GM12878 (cell line): ENCODE measurements around the gene BFSP1. TPM values are rescaled to one million over a fixed set of nuclear protein-coding genes. Genes with fewer than 3 reads are reported as not detected.

Source experiments
- ATAC-seq: fragments of 200-7000 bp; cut with Tn5 transposase; 3 replicates; pipeline ENCODE4 v1.9.1; 2020; ENCODE audit warnings: mild to moderate bottlenecking, moderate library complexity
- BruUV-seq: library from RNA; stranded (reverse); fragments of 400-500 nt; replicated peaks from 2 replicates; lab custom pipeline; 2021; lab: Mats Ljungman, UMichigan
- CTCF ChIA-PET: fragments of 300-600 bp; sonication (Branson Sonifier 250); formaldehyde crosslinking; extraction: SDS; loops from one replicate; lab custom pipeline; 2021; ENCODE audit warnings: inconsistent platforms; lab: Yijun Ruan, JAX
- POLR2A ChIA-PET: fragments of 350-600 bp; formaldehyde crosslinking; extraction: SDS; loops from one replicate; lab custom pipeline; 2021; ENCODE audit warnings: inconsistent platforms; lab: Charles Lee
- RAD21 ChIA-PET: fragments of 300-600 bp; sonication (Branson Sonifier 250); formaldehyde crosslinking; loops from one replicate; lab custom pipeline; 2023; ENCODE audit warnings: antibody characterized with exemption; ENCODE audit not compliant: unreplicated experiment; lab: Charles Lee
- SMC1A ChIA-PET: fragments of 300-600 bp; sonication (Branson Sonifier 250); formaldehyde crosslinking; loops from one replicate; lab custom pipeline; 2023; ENCODE audit not compliant: unreplicated experiment, uncharacterized antibody; lab: Charles Lee
- DNase-seq: peaks from one replicate; pipeline ENCODE4 v3.0.0-alpha.2; 2011; ENCODE audit warnings: low read depth, low spot score
- FAIRE-seq: peaks from 3 replicates; lab custom pipeline; 2011; peaks lifted over from hg19 to GRCh38; lab: Jason Lieb, UNC
- H2AFZ ChIP-seq: 2 replicates; pipeline ENCODE4 v1.6.0; 2011; ENCODE audit warnings: low read depth, low read length, control low read depth; ENCODE audit not compliant: control insufficient read depth
- H3K27ac ChIP-seq: 2 replicates; pipeline ENCODE4 v1.5.1; 2011; ENCODE audit warnings: control low read depth; ENCODE audit not compliant: control insufficient read depth, insufficient read depth
- H3K27me3 ChIP-seq, 2 experiments: replicated peaks in 1 of 2; 2 replicates each; pipeline versions ENCODE4 v1.6.0 to v1.6.1; 2011; ENCODE audit warnings: low read length in 1 of 2; ENCODE audit not compliant: control insufficient read depth in 2 of 2, insufficient read depth in 2 of 2
- H3K36me3 ChIP-seq, 2 experiments: 2 replicates each; pipeline ENCODE4 v1.5.1; 2011; ENCODE audit warnings: low read length in 1 of 2; ENCODE audit not compliant: control insufficient read depth in 2 of 2, insufficient read depth in 2 of 2
- H3K4me1 ChIP-seq: 2 replicates; pipeline ENCODE4 v1.6.1; 2011; ENCODE audit warnings: mild to moderate bottlenecking, low read length, moderate library complexity, mixed read lengths; ENCODE audit not compliant: control insufficient read depth, insufficient read depth
- H3K4me2 ChIP-seq: 2 replicates; pipeline ENCODE4 v1.6.0; 2011; ENCODE audit warnings: control low read depth; ENCODE audit not compliant: control insufficient read depth, insufficient read depth
- H3K4me3 ChIP-seq: fragments of 200-600 bp; sonication (generic); 2 replicates; pipeline ENCODE4 v1.5.1; 2016
- H3K79me2 ChIP-seq: 2 replicates; pipeline ENCODE4 v1.6.0; 2011; ENCODE audit warnings: low read length; ENCODE audit not compliant: control insufficient read depth, insufficient read depth
- H3K9ac ChIP-seq: 2 replicates; pipeline ENCODE4 v1.8.0; 2011; ENCODE audit warnings: low read length, control low read depth, mixed read lengths; ENCODE audit not compliant: control insufficient read depth, insufficient read depth
- H3K9me3 ChIP-seq: replicated peaks from 3 replicates; pipeline ENCODE4 v1.5.1; 2011; ENCODE audit warnings: mild to moderate bottlenecking, low read length; ENCODE audit not compliant: control insufficient read depth, insufficient read depth
- H4K20me1 ChIP-seq: 2 replicates; pipeline ENCODE4 v1.6.0; 2011; ENCODE audit not compliant: control insufficient read depth, insufficient read depth
- CHD4 ChIP-seq: fragments of 200-600 bp; sonication (generic); IDR thresholded peaks from 2 replicates; pipeline ENCODE4 v1.6.1; 2016; ENCODE audit warnings: mild to moderate bottlenecking
- EGR1 ChIP-seq, 2 experiments: IDR thresholded peaks; 1 replicate in 1 of 2; 2 replicates in 1 of 2; pipeline ENCODE4 v1.6.1; 2011 to 2012; ENCODE audit warnings: low read depth in 2 of 2, low read length in 2 of 2, borderline replicate concordance in 1 of 2, mild to moderate bottlenecking in 1 of 2, moderate library complexity in 1 of 2
- ELK1 ChIP-seq: IDR thresholded peaks from 2 replicates; pipeline ENCODE4 v1.6.1; 2012; ENCODE audit warnings: low read depth, low read length, improper control_type of control experiment
- EZH2 ChIP-seq: IDR thresholded peaks from 2 replicates; pipeline ENCODE4 v1.6.1; 2012; ENCODE audit warnings: low read depth, mild to moderate bottlenecking, control low read depth, inconsistent platforms, low read length, borderline replicate concordance; ENCODE audit not compliant: control insufficient read depth
- IRF3 ChIP-seq: fragments of 450-650 bp; IDR thresholded peaks from 2 replicates; pipeline ENCODE4 v1.6.1; 2014; ENCODE audit warnings: mild to moderate bottlenecking
- NFYA ChIP-seq: IDR thresholded peaks from 2 replicates; pipeline ENCODE4 v1.6.1; 2011; ENCODE audit warnings: low read depth, mild to moderate bottlenecking, low read length, improper control_type of control experiment, borderline replicate concordance
- POU2F2 ChIP-seq: IDR thresholded peaks from 3 replicates; pipeline ENCODE4 v1.6.1; 2011; ENCODE audit warnings: low read depth, mild to moderate bottlenecking, low read length, borderline replicate concordance
- RFX5 ChIP-seq: IDR thresholded peaks from 2 replicates; pipeline ENCODE4 v1.6.1; 2011; ENCODE audit warnings: low read depth, low read length, improper control_type of control experiment
- SMC3 ChIP-seq: IDR thresholded peaks from 2 replicates; pipeline ENCODE4 v1.6.1; 2011; ENCODE audit warnings: low read length, improper control_type of control experiment, borderline replicate concordance
- ZNF622 ChIP-seq: fragments of 450-650 bp; IDR thresholded peaks from 2 replicates; pipeline ENCODE4 v1.6.1; 2017; ENCODE audit warnings: mild to moderate bottlenecking, inconsistent platforms
- WGBS: methylation state at CpG from one replicate; pipeline ENCODE4 v1.1.6; 2016; ENCODE audit warnings: low lambda C conversion rate; ENCODE audit not compliant: insufficient replicate concordance, insufficient coverage; ENCODE audit errors: missing lambda C conversion rate; 5-methylcytosine and 5-hydroxymethylcytosine counted together
- in situ Hi-C: fragments of 300-500 bp; cut with MboI; formaldehyde crosslinking; loops from 9 replicates; pipeline ENCODE4 v1.14.3; 2018; ENCODE audit warnings: mixed read lengths
- intact Hi-C: fragments of 100-400 bp; cut with micrococcal nuclease; formaldehyde crosslinking; loops from one replicate; pipeline ENCODE4 v1.14.2; 2022; ENCODE audit not compliant: unreplicated experiment
- polyA plus RNA-seq, 11 experiments: library from polyadenylated mRNA; depleted of rRNA in 4 of 11; unstranded in 6 of 11; stranded (reverse) in 5 of 11; fragments of >200 nt; fragmentation: Nextera tagmentation in 4 of 11; fragmentation: Illumina TruSeq in 1 of 11; extraction: Ambion mirVana in 4 of 11; extraction: Trizol in 1 of 11; gene quantifications; 1 replicate in 1 of 11; 2 replicates in 10 of 11; pipeline versions ENCODE4 v1.2.1 to v1.2.3, GENCODE V29; 2011 to 2016; ENCODE audit warnings: inconsistent platforms in 2 of 11, missing spikeins in 2 of 11, low read depth in 1 of 11
- total RNA-seq, 4 experiments: library from RNA; depleted of rRNA in 3 of 4; stranded (reverse); fragments of >200 nt in 3 of 4; fragmentation: Illumina TruSeq in 1 of 4; extraction: Trizol in 1 of 4; gene quantifications; 2 replicates each; pipeline versions ENCODE4 v1.2.1 to v1.2.3, GENCODE V29; 2013 to 2021
- TF ChIP-seq, protein P1 (sequence below), 3 experiments: IDR thresholded peaks in 2 of 3; conservative IDR thresholded peaks in 1 of 3; 2 replicates each; pipeline ENCODE4 v1.5.1; 2011; ENCODE audit warnings: low read depth in 3 of 3, low read length in 3 of 3, mild to moderate bottlenecking in 3 of 3, control low read depth in 2 of 3, moderate library complexity in 2 of 3, inconsistent platforms in 1 of 3, mixed read lengths in 1 of 3; ENCODE audit not compliant: control insufficient read depth in 2 of 3, insufficient read depth in 1 of 3; ENCODE audit errors: extremely low read depth in 1 of 3

Gene BFSP1
- total and polyA plus RNA-seq, 10 of the 15 experiments (the other 5 are each of a cell fraction or from before 2014, with no cell fraction given): 0.06 to 0.22 (median 0.11) TPM; not detected in 3

- no peak for TF ChIP-seq IRF3
- no peak for TF ChIP-seq ELK1
- TF ChIP-seq NFYA: no peak
- TF ChIP-seq CHD4: no peak
- TF ChIP-seq, protein P1, sequence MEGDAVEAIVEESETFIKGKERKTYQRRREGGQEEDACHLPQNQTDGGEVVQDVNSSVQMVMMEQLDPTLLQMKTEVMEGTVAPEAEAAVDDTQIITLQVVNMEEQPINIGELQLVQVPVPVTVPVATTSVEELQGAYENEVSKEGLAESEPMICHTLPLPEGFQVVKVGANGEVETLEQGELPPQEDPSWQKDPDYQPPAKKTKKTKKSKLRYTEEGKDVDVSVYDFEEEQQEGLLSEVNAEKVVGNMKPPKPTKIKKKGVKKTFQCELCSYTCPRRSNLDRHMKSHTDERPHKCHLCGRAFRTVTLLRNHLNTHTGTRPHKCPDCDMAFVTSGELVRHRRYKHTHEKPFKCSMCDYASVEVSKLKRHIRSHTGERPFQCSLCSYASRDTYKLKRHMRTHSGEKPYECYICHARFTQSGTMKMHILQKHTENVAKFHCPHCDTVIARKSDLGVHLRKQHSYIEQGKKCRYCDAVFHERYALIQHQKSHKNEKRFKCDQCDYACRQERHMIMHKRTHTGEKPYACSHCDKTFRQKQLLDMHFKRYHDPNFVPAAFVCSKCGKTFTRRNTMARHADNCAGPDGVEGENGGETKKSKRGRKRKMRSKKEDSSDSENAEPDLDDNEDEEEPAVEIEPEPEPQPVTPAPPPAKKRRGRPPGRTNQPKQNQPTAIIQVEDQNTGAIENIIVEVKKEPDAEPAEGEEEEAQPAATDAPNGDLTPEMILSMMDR (IDR thresholded peaks at IDR 0.05 in 2 of 3, conservative IDR thresholded peaks at IDR 0.05 in 1 of 3; ENCODE audit: control insufficient read depth in 2 of 3, extremely low read depth in 1 of 3, insufficient read depth in 1 of 3, low read depth in 3 of 3, low read length in 3 of 3): no peak
- TF ChIP-seq ZNF622: no peak
- TF ChIP-seq RFX5: no peak
These were observed 22.4 kb downstream of the BFSP1 start (continued) for GRCh38 chr20:17508756-17509155.

GRCh38 chr20:17507531-17507930 is 23.6 kb downstream of the BFSP1 start:
- DNase-seq (no peak), FAIRE-seq (no peak)
- H2AFZ ChIP-seq: no peak overlapping the region
- WGBS: 29% methylated on average over 5 of the region's 5 CpGs
- H3K4me3 ChIP-seq: no peak overlapping the region
- in situ Hi-C loops: no loop called here
- H3K27ac ChIP-seq: no peak overlapping the region
- RAD21 ChIA-PET: no interaction called here
- TF ChIP-seq POU2F2 (no peak), EZH2 (no peak), EGR1 (IDR thresholded peaks at IDR 0.05; ENCODE audit: borderline replicate concordance in 1 of 2, low read depth in 2 of 2, low read length in 2 of 2) (no peak), SMC3 (no peak)
- TF ChIP-seq, all 136 proteins: peak for 0
- Histone ChIP-seq H3K27me3 (no peaks in the 10 kb centered on the region), H3K36me3 (no peaks in the 10 kb centered on the region), H3K4me1 (peaks cover 3% of the 10 kb centered on the region), H3K79me2 (no peaks in the 10 kb centered on the region), H3K4me2 (no peak overlapping the region), H3K9me3 (no peaks in the 10 kb centered on the region), H4K20me1 (no peaks in the 10 kb centered on the region), H3K9ac (no peak overlapping the region)
- ChIA-PET CTCF (no interaction called here), POLR2A (no interaction called here), SMC1A (no interaction called here)
- no peak for ATAC-seq
- no TSS peak for BruUV-seq
- intact Hi-C loops: loop anchor here (5.0 kb wide), 1 partner anchor 490 kb away; no protein-coding TSS in a partner anchor
